HEK293 (cell line): ENCODE measurements around the gene TEX19.
A peak's percentile ranks its signal among the peaks of the same experiment; 100 is the strongest.

Experiments used
- CTCF ChIA-PET: fragments of 350-600 bp; formaldehyde crosslinking; extraction: SDS; loops from one replicate; lab custom pipeline; 2021; ENCODE audit warnings: antibody characterized with exemption; lab: Yijun Ruan, JAX
- POLR2A ChIA-PET: fragments of 300-600 bp; formaldehyde crosslinking; extraction: SDS; loops from one replicate; lab custom pipeline; 2020; ENCODE audit warnings: antibody characterized with exemption, inconsistent platforms; lab: Yijun Ruan, JAX
- H3K27ac ChIP-seq: fragments of 200-500 bp; sonication (Bioruptor generic); 2 replicates; pipeline ENCODE4 v1.5.1; 2014; ENCODE audit warnings: low read depth, low read length, control low read depth, inconsistent platforms; ENCODE audit errors: extremely low read depth
- H3K36me3 ChIP-seq, 2 experiments: fragments of 200-500 bp in 1 of 2; sonication (Bioruptor generic) in 1 of 2; 1 replicate in 1 of 2; 2 replicates in 1 of 2; pipeline ENCODE4 v1.5.1; 2014 to 2017; ENCODE audit warnings: inconsistent platforms in 2 of 2, low read length in 2 of 2; ENCODE audit not compliant: control insufficient read depth in 2 of 2, insufficient read depth in 1 of 2
- H3K4me1 ChIP-seq: fragments of 200-500 bp; sonication (Bioruptor generic); 2 replicates; pipeline ENCODE4 v1.5.1; 2014; ENCODE audit warnings: mild to moderate bottlenecking, low read length, inconsistent platforms; ENCODE audit not compliant: control insufficient read depth, insufficient read depth
- H3K4me3 ChIP-seq: 2 replicates; pipeline ENCODE4 v1.5.1; 2011; ENCODE audit warnings: low read depth, mild to moderate bottlenecking, control low read depth, low read length, moderate library complexity
- H3K9me3 ChIP-seq: fragments of 200-500 bp; sonication (Bioruptor generic); 2 replicates; pipeline ENCODE4 v1.5.1; 2014; ENCODE audit warnings: low read depth, low read length, inconsistent platforms; ENCODE audit not compliant: control insufficient read depth, insufficient read depth
- GLIS1 ChIP-seq: fragments of 450-650 bp; formaldehyde crosslinking; IDR thresholded peaks from 2 replicates; pipeline ENCODE4 v1.5.1; 2016; ENCODE audit warnings: missing biosample characterization, missing genetic modification characterization
- KLF1 ChIP-seq: fragments of 450-650 bp; formaldehyde crosslinking; IDR thresholded peaks from 2 replicates; pipeline ENCODE4 v1.5.1; 2016; ENCODE audit warnings: missing biosample characterization, missing genetic modification characterization
- KLF17 ChIP-seq: fragments of 450-650 bp; formaldehyde crosslinking; IDR thresholded peaks from 2 replicates; pipeline ENCODE4 v1.5.1; 2016; ENCODE audit warnings: missing biosample characterization, missing genetic modification characterization
- SP3 ChIP-seq: fragments of 450-650 bp; formaldehyde crosslinking; IDR thresholded peaks from 2 replicates; pipeline ENCODE4 v1.5.1; 2016; ENCODE audit warnings: missing biosample characterization, missing genetic modification characterization
- WT1 ChIP-seq: fragments of 450-650 bp; formaldehyde crosslinking; IDR thresholded peaks from 2 replicates; pipeline ENCODE4 v1.5.1; 2016; ENCODE audit warnings: missing biosample characterization, missing genetic modification characterization
- ZBTB10 ChIP-seq: fragments of 450-650 bp; formaldehyde crosslinking; IDR thresholded peaks from 2 replicates; pipeline ENCODE4 v1.5.1; 2016; ENCODE audit warnings: missing biosample characterization, missing genetic modification characterization
- ZBTB44 ChIP-seq: fragments of 450-650 bp; IDR thresholded peaks from 2 replicates; pipeline ENCODE4 v1.5.1; 2018; ENCODE audit warnings: missing biosample characterization, mild to moderate bottlenecking, missing genetic modification characterization
- ZNF184 ChIP-seq: fragments of 450-650 bp; IDR thresholded peaks from 2 replicates; pipeline ENCODE4 v1.5.1; 2018; ENCODE audit warnings: missing biosample characterization, mild to moderate bottlenecking, missing genetic modification characterization
- ZNF24 ChIP-seq: fragments of 450-650 bp; formaldehyde crosslinking; IDR thresholded peaks from 2 replicates; pipeline ENCODE4 v1.5.1; 2016; ENCODE audit warnings: missing biosample characterization, missing genetic modification characterization
- ZNF324 ChIP-seq: fragments of 450-650 bp; formaldehyde crosslinking; IDR thresholded peaks from 2 replicates; pipeline ENCODE4 v1.5.1; 2016; ENCODE audit warnings: missing biosample characterization, missing genetic modification characterization
- ZNF341 ChIP-seq: fragments of 450-650 bp; formaldehyde crosslinking; IDR thresholded peaks from 2 replicates; pipeline ENCODE4; 2016; ENCODE audit warnings: low read depth, missing biosample characterization, missing genetic modification characterization
- ZNF394 ChIP-seq: fragments of 450-650 bp; formaldehyde crosslinking; IDR thresholded peaks from 2 replicates; pipeline ENCODE4 v1.5.1; 2016; ENCODE audit warnings: missing biosample characterization, missing genetic modification characterization, mild to moderate bottlenecking, moderate library complexity, borderline replicate concordance
- ZNF776 ChIP-seq: fragments of 450-650 bp; formaldehyde crosslinking; IDR thresholded peaks from 2 replicates; pipeline ENCODE4 v1.5.0; 2017; ENCODE audit warnings: missing biosample characterization, missing genetic modification characterization, borderline replicate concordance
- ZNF777 ChIP-seq: fragments of 450-650 bp; formaldehyde crosslinking; IDR thresholded peaks from 2 replicates; pipeline ENCODE4 v1.5.1; 2017; ENCODE audit warnings: missing biosample characterization, missing genetic modification characterization, borderline replicate concordance
- TF ChIP-seq, protein P1 (sequence below): fragments of 450-650 bp; formaldehyde crosslinking; IDR thresholded peaks from 2 replicates; pipeline ENCODE4 v1.5.1; 2016; ENCODE audit warnings: missing biosample characterization, missing genetic modification characterization

Gene TEX19

GRCh38 chr17:82384730-82385481 lies 25.9 kb downstream of the TEX19 start (continued):
- no peak for TF ChIP-seq ZNF394 (tag by site-specific recombination)

DNA sequence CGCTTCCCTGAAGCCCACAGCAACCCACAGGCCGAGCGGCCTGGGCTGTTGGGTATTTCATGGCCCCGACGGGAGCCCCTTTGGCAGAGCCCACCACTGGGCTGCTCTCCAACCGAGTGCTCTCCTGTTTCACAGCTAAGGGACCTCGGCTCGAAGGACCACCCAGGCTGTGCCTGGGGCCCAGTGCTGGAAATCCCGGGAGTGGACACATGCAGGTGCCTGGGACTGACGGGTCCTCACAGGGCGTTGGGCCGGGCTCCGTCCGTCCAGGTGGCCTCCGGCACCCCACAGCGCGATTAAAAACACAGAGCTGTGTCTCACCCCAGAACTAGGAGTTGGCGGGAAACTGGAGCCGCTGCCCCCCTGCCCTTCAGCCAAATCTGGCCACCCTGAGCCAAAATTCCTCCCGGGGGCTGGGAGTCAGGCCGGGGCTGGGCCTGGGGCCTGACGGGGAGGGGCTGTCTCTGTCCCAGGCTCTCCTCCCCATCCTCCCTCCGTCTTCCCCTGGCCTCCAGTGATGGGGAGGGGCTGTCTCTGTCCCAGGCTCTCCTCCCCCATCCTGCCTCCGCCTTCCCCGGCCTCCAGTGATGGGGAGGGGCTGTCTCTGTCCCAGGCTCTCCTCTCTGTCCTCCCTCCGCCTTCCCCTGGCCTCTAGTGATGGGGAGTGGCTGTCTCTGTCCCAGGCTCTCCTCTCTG lies 26.7 kb downstream of the TEX19 start:
- ChIA-PET CTCF (interaction anchor here (0.6 kb wide), 1 partner anchor 140 kb away, joined by 3 read pairs; no protein-coding TSS in a partner anchor), POLR2A (interaction anchor here (0.6 kb wide), 1 partner anchor 15 kb away, joined by 3 read pairs; no protein-coding TSS in a partner anchor)
- Histone ChIP-seq H3K36me3 (no peaks in the 10 kb centered on the region), H3K4me3 (no peak overlapping the region), H3K4me1 (no peaks in the 10 kb centered on the region), H3K9me3 (no peaks in the 10 kb centered on the region), H3K27ac (no peak overlapping the region)
- TF ChIP-seq SP3, result peak; percentile 32; the same call in 1 of the 2 replicates
- no peak for TF ChIP-seq ZNF184 (tag by site-specific recombination)

DNA sequence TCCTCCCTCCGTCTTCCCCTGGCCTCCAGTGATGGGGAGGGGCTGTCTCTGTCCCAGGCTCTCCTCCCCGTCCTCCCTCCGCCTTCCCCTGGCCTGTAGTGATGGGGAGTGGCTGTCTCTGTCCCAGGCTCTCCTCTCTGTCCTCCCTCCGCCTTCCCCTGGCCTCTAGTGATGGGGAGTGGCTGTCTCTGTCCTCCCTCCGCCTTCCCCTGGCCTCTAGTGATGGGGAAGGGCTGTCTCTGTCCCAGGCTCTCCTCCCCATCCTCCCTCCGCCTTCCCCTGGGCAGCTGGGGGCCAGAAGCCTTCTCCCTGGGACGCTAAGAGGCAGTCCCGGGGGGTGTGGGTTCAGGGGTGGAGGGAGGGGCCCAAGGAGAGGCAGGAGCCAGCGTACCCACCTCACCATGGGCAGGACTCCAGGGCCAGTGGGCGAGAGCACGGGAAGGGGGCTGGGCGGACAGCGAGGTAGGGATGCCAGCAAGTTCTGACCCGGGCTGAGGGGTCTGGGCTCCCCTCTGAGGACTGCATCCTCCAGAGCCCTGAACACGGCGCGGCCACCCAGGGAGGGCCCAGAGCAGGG lies 27.3 kb downstream of the TEX19 start:
- H3K4me3 ChIP-seq, result no peak overlapping the region
- CTCF ChIA-PET, result no interaction called here

More for the DNA sequence above, 27.3 kb downstream of the TEX19 start:
- Histone ChIP-seq H3K36me3 (peaks cover 0 to under 1% of the 10 kb centered on the region in 2 experiments; a peak in 1 of 3 replicates), H3K9me3 (no peaks in the 10 kb centered on the region), H3K27ac (no peak overlapping the region), H3K4me1 (no peaks in the 10 kb centered on the region)
- POLR2A ChIA-PET, result no interaction called here
- TF ChIP-seq KLF17, result peak; percentile 67
- TF ChIP-seq WT1 (tag by site-specific recombination), result peak; percentile 76
- TF ChIP-seq ZBTB44 (tag by site-specific recombination), result no peak
- TF ChIP-seq ZBTB10 (tag by site-specific recombination), result no peak
- TF ChIP-seq, protein P1, sequence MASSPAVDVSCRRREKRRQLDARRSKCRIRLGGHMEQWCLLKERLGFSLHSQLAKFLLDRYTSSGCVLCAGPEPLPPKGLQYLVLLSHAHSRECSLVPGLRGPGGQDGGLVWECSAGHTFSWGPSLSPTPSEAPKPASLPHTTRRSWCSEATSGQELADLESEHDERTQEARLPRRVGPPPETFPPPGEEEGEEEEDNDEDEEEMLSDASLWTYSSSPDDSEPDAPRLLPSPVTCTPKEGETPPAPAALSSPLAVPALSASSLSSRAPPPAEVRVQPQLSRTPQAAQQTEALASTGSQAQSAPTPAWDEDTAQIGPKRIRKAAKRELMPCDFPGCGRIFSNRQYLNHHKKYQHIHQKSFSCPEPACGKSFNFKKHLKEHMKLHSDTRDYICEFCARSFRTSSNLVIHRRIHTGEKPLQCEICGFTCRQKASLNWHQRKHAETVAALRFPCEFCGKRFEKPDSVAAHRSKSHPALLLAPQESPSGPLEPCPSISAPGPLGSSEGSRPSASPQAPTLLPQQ, result no peak
- TF ChIP-seq ZNF341 (tag by site-specific recombination), result peak; percentile 81
- peak; percentile 42 for TF ChIP-seq GLIS1 (tag by site-specific recombination)
- TF ChIP-seq ZNF777 (tag by site-specific recombination), result no peak
- no peak for TF ChIP-seq ZNF24 (tag by site-specific recombination)
- TF ChIP-seq ZNF324 (tag by site-specific recombination), result no peak
- peak; percentile 85 for TF ChIP-seq KLF1 (tag by site-specific recombination)
- no peak for TF ChIP-seq ZNF776 (tag by site-specific recombination)
